Ishikawa (cell line): ENCODE data around the gene TENT4A.

Experiments
- CEBPB ChIP-seq: IDR thresholded peaks from 2 replicates; pipeline ENCODE4 v1.6.1; 2012
- CREB1 ChIP-seq: IDR thresholded peaks from 2 replicates; pipeline ENCODE4 v1.6.1; 2012; ENCODE audit warnings: low read depth
- EGR1 ChIP-seq: IDR thresholded peaks from 2 replicates; pipeline ENCODE4 v1.6.1; 2012
- EP300 ChIP-seq: IDR thresholded peaks from 2 replicates; pipeline ENCODE4 v1.6.1; 2012; ENCODE audit warnings: borderline replicate concordance
- FOXM1 ChIP-seq: IDR thresholded peaks from 2 replicates; pipeline ENCODE4 v1.6.1; 2012; ENCODE audit warnings: low read depth, borderline replicate concordance
- MAX ChIP-seq: IDR thresholded peaks from 2 replicates; pipeline ENCODE4 v1.6.1; 2012
- NFIC ChIP-seq: IDR thresholded peaks from 2 replicates; pipeline ENCODE4 v1.6.1; 2012
- RAD21 ChIP-seq: IDR thresholded peaks from 2 replicates; pipeline ENCODE4 v1.6.1; 2012; ENCODE audit warnings: low read depth
- REST ChIP-seq: IDR thresholded peaks from 2 replicates; pipeline ENCODE4 v1.6.1; 2012; ENCODE audit warnings: low read depth, mild to moderate bottlenecking
- TAF1 ChIP-seq: IDR thresholded peaks from 2 replicates; pipeline ENCODE4 v1.6.1; 2012; ENCODE audit warnings: low read depth, mild to moderate bottlenecking
- TCF12 ChIP-seq: IDR thresholded peaks from 2 replicates; pipeline ENCODE4 v1.6.1; 2012; ENCODE audit warnings: low read depth
- TEAD4 ChIP-seq: IDR thresholded peaks from 2 replicates; pipeline ENCODE4 v1.6.1; 2012
- YY1 ChIP-seq: IDR thresholded peaks from 2 replicates; pipeline ENCODE4 v1.6.1; 2012; ENCODE audit warnings: low read depth
- ZBTB7A ChIP-seq: IDR thresholded peaks from 2 replicates; pipeline ENCODE4 v1.6.1; 2012; ENCODE audit warnings: low read depth
- TF ChIP-seq, protein P1 (sequence below): IDR thresholded peaks from 2 replicates; pipeline ENCODE4 v1.6.1; 2012

TENT4A gene

DNA sequence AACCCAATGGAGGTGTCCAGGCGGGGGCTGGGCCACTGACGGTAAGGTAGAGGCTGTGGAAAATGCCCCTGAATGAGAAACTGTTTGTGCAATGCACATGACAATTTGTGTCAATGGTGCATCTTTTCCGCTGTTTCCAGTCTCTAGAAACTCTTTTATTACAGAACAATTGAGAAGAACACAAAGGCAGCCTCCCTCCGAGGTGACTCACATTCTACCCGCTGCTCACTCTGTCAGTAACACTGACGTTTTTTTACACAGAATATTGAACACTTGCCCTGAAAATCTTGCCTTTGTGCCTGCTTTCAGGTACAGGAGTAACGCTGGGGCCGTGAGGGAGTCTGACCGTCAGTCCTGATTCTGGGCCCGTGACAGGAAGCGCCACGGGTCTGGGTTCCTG lies 11.7 kb upstream of the TENT4A start:
- TF ChIP-seq ZBTB7A, result no peak
- no peak for TF ChIP-seq TEAD4
- TF ChIP-seq EP300, result no peak
- no peak for TF ChIP-seq TAF1
- TF ChIP-seq YY1, result no peak
- no peak for TF ChIP-seq RAD21

DNA sequence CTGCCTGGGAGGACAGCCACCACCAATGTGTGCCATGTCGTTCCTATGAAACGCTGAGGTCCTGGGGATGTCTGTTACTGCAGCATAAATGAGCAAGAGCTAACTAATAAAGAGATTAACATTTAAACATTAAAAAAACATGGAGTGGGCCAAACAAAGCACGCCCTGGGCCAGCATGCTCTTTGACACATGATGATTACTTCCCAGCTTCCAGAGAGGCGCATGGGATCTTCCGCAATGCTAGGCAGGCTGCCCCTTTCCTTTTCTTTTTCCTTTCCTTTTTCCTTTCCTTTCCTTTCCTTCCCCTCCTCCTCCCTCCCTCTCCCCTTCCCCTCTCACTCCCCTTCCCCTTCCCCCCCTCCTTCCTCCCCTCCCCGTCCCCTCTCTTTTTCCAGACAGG lies 10.6 kb upstream of the TENT4A start:
- TF ChIP-seq REST (no peak), YY1 (no peak), ZBTB7A (no peak), TAF1 (no peak), EGR1 (no peak), RAD21 (no peak), CEBPB (no peak), TCF12 (no peak), TEAD4 (no peak), NFIC (no peak), FOXM1 (no peak), CREB1 (no peak), EP300 (no peak), MAX (no peak)
- TF ChIP-seq, protein P1, sequence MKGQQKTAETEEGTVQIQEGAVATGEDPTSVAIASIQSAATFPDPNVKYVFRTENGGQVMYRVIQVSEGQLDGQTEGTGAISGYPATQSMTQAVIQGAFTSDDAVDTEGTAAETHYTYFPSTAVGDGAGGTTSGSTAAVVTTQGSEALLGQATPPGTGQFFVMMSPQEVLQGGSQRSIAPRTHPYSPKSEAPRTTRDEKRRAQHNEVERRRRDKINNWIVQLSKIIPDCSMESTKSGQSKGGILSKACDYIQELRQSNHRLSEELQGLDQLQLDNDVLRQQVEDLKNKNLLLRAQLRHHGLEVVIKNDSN, result no peak

- TF ChIP-seq TAF1 (no peak), NFIC (no peak), REST (no peak), YY1 (no peak)
These were observed 9.4 kb upstream of the TENT4A start for GRCh38 chr5:6703806-6704205.

DNA sequence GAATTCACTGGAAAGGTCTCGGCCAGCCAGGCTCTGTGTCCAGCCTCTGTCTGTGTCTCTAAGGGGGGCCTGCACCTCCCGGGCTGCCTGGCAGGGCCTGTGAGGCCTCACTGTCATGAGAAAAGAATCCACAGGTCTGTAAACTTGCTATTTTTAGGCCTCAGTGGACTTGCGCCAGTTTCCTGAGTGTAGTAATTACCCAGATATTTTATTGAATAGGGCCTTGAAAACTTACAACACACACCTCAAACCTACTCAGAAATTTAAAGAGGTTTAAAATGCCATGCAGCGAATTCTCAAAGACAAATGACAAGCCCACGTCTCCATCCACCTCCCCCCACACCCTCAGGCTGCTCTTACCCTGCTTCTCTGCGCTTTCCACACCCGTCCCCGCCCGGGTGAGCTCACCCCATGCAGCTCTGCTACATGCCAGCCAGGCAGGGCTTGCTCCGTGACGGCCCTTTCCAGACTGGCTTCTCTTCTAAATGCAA lies 8.8 kb upstream of the TENT4A start:
- no peak for TF ChIP-seq TCF12
- TF ChIP-seq TAF1, result no peak
- no peak for TF ChIP-seq ZBTB7A
- TF ChIP-seq EGR1, result no peak
- no peak for TF ChIP-seq YY1
- no peak for TF ChIP-seq CEBPB
- TF ChIP-seq, protein P1, result no peak
- TF ChIP-seq CREB1, result no peak
- TF ChIP-seq MAX, result no peak
- no peak for TF ChIP-seq EP300

DNA sequence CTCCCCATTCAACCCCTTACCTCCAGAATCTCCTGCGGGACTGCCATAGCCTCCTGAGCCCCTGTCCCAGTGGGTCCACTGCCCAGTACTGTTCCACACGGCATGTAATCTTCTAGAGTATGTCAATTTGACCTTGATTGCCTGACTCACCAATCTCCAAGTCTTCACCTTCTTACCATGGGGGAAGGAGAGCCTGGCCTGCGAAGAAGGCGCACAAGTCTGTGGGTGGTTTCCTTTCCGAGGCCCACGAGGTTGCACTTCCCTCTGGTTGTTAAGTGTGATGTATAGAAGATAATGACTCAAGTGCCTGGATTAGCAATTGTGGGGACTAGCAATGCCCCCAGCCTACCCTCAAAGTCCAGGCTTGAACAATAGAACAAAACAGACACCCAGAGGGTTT lies 8.1 kb upstream of the TENT4A start:
- TF ChIP-seq TAF1, result no peak
- no peak for TF ChIP-seq TCF12
- TF ChIP-seq, protein P1, result no peak
- no peak for TF ChIP-seq CREB1
- TF ChIP-seq FOXM1, result no peak
- no peak for TF ChIP-seq EGR1
- TF ChIP-seq NFIC, result no peak
- TF ChIP-seq CEBPB, result no peak
- TF ChIP-seq TEAD4, result no peak
- no peak for TF ChIP-seq YY1
- no peak for TF ChIP-seq MAX
- no peak for TF ChIP-seq ZBTB7A
- TF ChIP-seq RAD21, result no peak

DNA sequence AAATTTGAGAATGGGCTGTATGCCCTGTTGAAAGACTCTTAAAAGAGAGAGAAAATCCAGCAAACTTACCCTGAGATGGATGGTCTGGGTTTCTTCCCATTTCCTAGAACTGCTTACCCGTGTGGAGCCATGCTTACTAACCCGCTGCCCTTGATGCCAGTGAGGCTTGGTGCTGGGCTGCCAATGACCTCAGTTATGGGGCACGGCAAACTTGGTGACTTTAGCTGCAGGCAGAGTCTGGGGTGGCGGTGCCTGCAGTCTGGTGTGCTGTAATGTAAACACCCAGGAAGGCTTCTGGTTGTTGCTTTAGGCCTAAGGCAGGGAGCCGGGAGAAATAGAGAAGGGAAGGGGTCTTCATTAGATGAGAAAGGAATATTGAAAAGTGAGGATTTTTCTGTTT lies 7.3 kb upstream of the TENT4A start:
- TF ChIP-seq REST, result no peak
- TF ChIP-seq EP300, result no peak
- no peak for TF ChIP-seq YY1
- TF ChIP-seq EGR1, result no peak
- no peak for TF ChIP-seq FOXM1
- TF ChIP-seq TAF1, result no peak
- no peak for TF ChIP-seq TCF12
- no peak for TF ChIP-seq MAX
- TF ChIP-seq CREB1, result no peak
- no peak for TF ChIP-seq NFIC
